ENCODE data around the gene CTSF.

The CTSF gene

GRCh38 chr11:66555416-66555815, 13.0 kb downstream of the CTSF start:
- Histone ChIP-seq H3K4me1 (no peaks in the 10 kb centered on the region), H3K9ac (no peak overlapping the region), H3K36me3 (no peaks in the 10 kb centered on the region), H3K27me3 (no peaks in the 10 kb centered on the region), H3K4me3 (no peak overlapping the region), H3K4me2 (no peak overlapping the region), H3K27ac (no peak overlapping the region), H3K9me3 (replicated peaks in 1 of 11) (no peaks in the 10 kb centered on the region), H4K20me1 (no peaks in the 10 kb centered on the region)
- TF ChIP-seq Cebpa-rat (IDR thresholded peaks at IDR 0.05), result no peak

DNA sequence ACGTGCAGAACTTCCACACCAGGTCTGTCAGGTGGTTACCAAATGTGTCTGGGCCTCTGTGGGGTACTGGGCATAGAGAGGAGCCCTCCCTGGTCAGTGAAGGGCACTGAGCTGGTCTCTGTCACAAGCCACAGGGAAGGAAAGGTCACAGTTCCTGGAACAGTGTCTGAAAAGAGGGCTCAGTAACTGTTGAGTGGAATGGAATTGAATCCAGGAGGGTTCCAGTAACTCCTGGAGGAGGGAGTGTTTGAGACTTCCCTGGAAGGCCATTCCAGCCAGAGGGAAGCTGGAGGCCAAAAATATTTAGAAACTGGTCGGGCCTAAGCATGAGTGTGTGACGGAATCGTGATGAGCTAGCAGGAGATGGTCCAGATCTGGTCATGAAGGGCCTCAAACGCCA, 13.8 kb downstream of the CTSF start:
- Histone ChIP-seq H3K4me1 (no peaks in the 10 kb centered on the region), H3K27ac (no peak overlapping the region), H3K9ac (no peak overlapping the region), H4K20me1 (no peaks in the 10 kb centered on the region), H3K27me3 (no peaks in the 10 kb centered on the region), H3K36me3 (no peaks in the 10 kb centered on the region), H3K4me3 (no peak overlapping the region), H3K9me3 (replicated peaks in 1 of 11) (no peaks in the 10 kb centered on the region), H3K4me2 (no peak overlapping the region)
- TF ChIP-seq Cebpa-rat (IDR thresholded peaks at IDR 0.05), result no peak

DNA sequence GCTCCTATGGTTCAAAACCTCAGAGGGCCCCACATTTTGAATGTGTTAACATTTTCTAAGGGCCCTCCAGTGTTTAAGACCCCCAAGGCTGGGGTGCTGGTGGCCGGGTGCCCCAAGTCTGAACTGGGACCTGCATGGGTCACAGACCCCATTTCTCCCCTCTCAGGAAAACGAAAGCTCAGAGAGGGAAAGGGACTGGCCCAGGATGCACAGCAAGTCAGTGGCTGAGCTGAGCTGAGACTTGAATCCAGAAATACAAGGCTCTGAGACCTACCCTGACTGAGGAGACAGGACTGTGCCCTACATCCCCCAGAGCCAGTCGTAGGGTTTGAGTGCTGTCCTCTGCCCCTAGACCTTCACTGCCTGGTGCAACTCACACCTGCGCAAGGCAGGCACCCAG, 17.5 kb downstream of the CTSF start:
- no peak overlapping the region for H3K27ac ChIP-seq
- no peaks in the 10 kb centered on the region for H3K36me3 ChIP-seq
- no peak overlapping the region for H3K9ac ChIP-seq
- no peak overlapping the region for H3K4me3 ChIP-seq
- H3K4me1 ChIP-seq, result peaks cover 0 to 21% (median 11%) of the 10 kb centered on the region in 10 experiments; a peak in 16 of 20 replicates
- no peak for TF ChIP-seq Cebpa-rat (IDR thresholded peaks at IDR 0.05)
- no peaks in the 10 kb centered on the region for H3K9me3 ChIP-seq (replicated peaks in 1 of 11)
- no peak overlapping the region for H3K4me2 ChIP-seq
- no peaks in the 10 kb centered on the region for H3K27me3 ChIP-seq
- H4K20me1 ChIP-seq, result no peaks in the 10 kb centered on the region

GRCh38 chr11:66549696-66550095, 18.7 kb downstream of the CTSF start:
- Histone ChIP-seq H4K20me1 (no peaks in the 10 kb centered on the region), H3K36me3 (no peaks in the 10 kb centered on the region), H3K4me1 (peaks cover 7 to 27% (median 18%) of the 10 kb centered on the region in 10 experiments), H3K9me3 (replicated peaks in 1 of 11) (no peaks in the 10 kb centered on the region), H3K27ac (no peak overlapping the region), H3K4me3 (no peak overlapping the region), H3K27me3 (no peaks in the 10 kb centered on the region), H3K4me2 (no peak overlapping the region), H3K9ac (no peak overlapping the region)
- TF ChIP-seq Cebpa-rat (IDR thresholded peaks at IDR 0.05), result no peak

GRCh38 chr11:66548774-66549630, 19.4 kb downstream of the CTSF start:
- Histone ChIP-seq H4K20me1 (no peaks in the 10 kb centered on the region), H3K4me1 (peaks cover 13 to 34% (median 25%) of the 10 kb centered on the region in 10 experiments), H3K36me3 (no peaks in the 10 kb centered on the region), H3K27ac (no peak overlapping the region), H3K4me2 (no peak overlapping the region), H3K4me3 (no peak overlapping the region), H3K9me3 (replicated peaks in 1 of 11) (no peaks in the 10 kb centered on the region), H3K27me3 (no peaks in the 10 kb centered on the region), H3K9ac (0 out of 22 replicates have a peak overlapping the region, but pooled peaks of 1 of the 11 experiments have one; percentile 4)
- TF ChIP-seq Cebpa-rat (IDR thresholded peaks at IDR 0.05), result no peak

- H3K4me3 ChIP-seq, result no peak overlapping the region
- 0 out of 22 replicates have a peak overlapping the region, but pooled peaks of 2 of the 11 experiments have one; percentile 93 to 97 for H3K4me2 ChIP-seq
- peaks cover 23 to 43% (median 34%) of the 10 kb centered on the region in 10 experiments for H3K4me1 ChIP-seq
- H3K27ac ChIP-seq, result no peak overlapping the region
- no peaks in the 10 kb centered on the region for H3K27me3 ChIP-seq
- no peak overlapping the region for H3K9ac ChIP-seq
- TF ChIP-seq Cebpa-rat (IDR thresholded peaks at IDR 0.05), result no peak
- H4K20me1 ChIP-seq, result peaks cover 0 to 7% (median 0%) of the 10 kb centered on the region in 11 experiments; a peak in 2 of 22 replicates
- no peaks in the 10 kb centered on the region for H3K9me3 ChIP-seq (replicated peaks in 1 of 11)
- peaks cover 0 to 3% (median under 1%) of the 10 kb centered on the region in 11 experiments; a peak in 4 of 22 replicates for H3K36me3 ChIP-seq
These were observed 20.4 kb downstream of the CTSF start for GRCh38 chr11:66548041-66548440.

DNA sequence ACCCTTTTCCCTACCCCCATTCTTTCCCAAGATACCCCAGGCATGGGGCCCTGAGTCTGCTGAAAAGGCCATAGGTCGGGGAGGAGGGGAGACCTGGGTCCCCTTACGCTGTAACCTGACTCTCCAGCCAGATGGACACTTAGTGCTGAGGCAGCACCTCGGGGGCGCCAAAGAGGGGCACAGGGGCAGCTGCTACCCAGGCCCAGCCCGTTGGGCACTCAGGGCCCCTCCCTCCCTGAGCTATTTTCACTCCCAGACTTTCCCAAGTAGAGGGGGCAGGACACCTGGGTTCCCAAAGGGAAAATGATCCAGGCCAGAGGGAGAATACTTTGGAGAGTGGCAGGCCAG, 20.8 kb downstream of the CTSF start:
- H3K4me1 ChIP-seq, result peaks cover 27 to 47% (median 38%) of the 10 kb centered on the region in 10 experiments
- H3K36me3 ChIP-seq, result peaks cover 0 to 7% (median 4%) of the 10 kb centered on the region in 11 experiments; a peak in 10 of 22 replicates
- H3K4me2 ChIP-seq, result peak overlapping the region in 4 of 11 experiments; percentile 93 to 97 (median 96); a peak in 6 of 22 replicates
- H3K9ac ChIP-seq, result peak overlapping the region in 3 of 11 experiments; percentile 35 to 94 (median 37); a peak in 4 of 22 replicates
- no peaks in the 10 kb centered on the region for H3K27me3 ChIP-seq
- no peaks in the 10 kb centered on the region for H3K9me3 ChIP-seq (replicated peaks in 1 of 11)
- TF ChIP-seq Cebpa-rat (IDR thresholded peaks at IDR 0.05), result no peak
- H4K20me1 ChIP-seq, result peaks cover 0 to 11% (median 0%) of the 10 kb centered on the region in 11 experiments; a peak in 3 of 22 replicates
- no peak overlapping the region for H3K4me3 ChIP-seq
- no peak overlapping the region for H3K27ac ChIP-seq

GRCh38 chr11:66546966-66547661, 21.3 kb downstream of the CTSF start:
- H3K27ac ChIP-seq, result no peak overlapping the region
- H3K9ac ChIP-seq, result peak overlapping the region in 6 of 11 experiments; percentile 37 to 97 (median 94); a peak in 9 of 22 replicates
- H4K20me1 ChIP-seq, result peaks cover 0 to 16% (median 0%) of the 10 kb centered on the region in 11 experiments; a peak in 3 of 22 replicates
- H3K4me3 ChIP-seq, result 0 out of 20 replicates have a peak overlapping the region, but pooled peaks of 2 of the 10 experiments have one; percentile 93 to 97
- H3K4me2 ChIP-seq, result peak overlapping the region; percentile 82 to 97 (median 94); a peak in 21 of 22 replicates
- H3K27me3 ChIP-seq, result no peaks in the 10 kb centered on the region
- H3K36me3 ChIP-seq, result peaks cover 0 to 13% (median 10%) of the 10 kb centered on the region in 11 experiments; a peak in 13 of 22 replicates
- no peak for TF ChIP-seq Cebpa-rat (IDR thresholded peaks at IDR 0.05)
- peaks cover 32 to 52% (median 43%) of the 10 kb centered on the region in 10 experiments for H3K4me1 ChIP-seq
- no peaks in the 10 kb centered on the region for H3K9me3 ChIP-seq (replicated peaks in 1 of 11)
